ENCODE data around the gene PPP6R3.
A peak's percentile ranks its signal among the peaks of the same experiment; 100 is the strongest.
"Not testable (repeated sequence)": the region's sequence is repeated elsewhere in the genome, so short reads cannot be mapped to it uniquely, and the experiment has no call there.

The PPP6R3 gene

DNA sequence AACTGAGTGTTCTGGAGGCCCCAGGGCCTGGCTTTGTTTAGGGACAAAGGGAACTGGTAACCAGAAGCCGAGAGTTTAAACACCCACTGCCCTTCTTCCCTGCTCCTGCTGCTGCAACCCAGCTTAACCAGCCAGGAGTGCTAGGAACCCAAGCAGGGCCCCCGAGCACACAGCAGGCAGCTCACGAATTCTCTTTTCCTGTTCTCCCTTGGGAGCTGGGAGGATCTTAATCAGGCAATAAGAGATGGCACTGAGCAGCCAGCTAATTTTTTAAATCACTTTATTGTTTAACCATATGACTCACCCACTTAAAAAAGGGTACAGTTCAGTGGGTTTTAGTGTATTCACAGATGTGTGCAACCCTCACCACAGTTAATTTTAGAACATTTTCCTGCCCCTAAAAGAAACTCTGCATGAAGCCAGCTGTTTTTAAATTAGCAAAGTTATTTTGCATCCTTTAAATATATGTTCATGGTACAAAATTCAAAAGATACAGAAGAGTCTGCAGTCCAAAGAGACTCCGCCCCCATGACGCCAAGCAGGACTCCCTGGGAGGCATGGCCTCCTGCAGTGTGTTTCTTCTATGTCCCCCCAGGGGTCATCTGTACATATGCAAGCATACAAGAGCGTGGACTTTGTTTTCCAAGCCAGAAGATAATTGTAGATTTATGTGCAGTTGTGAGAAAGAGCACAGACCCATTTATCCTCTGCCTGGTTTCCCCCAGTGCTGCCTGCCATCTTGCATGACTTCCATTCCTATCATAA is 18.9 kb upstream of the PPP6R3 start:
- TF ChIP-seq, protein P1, sequence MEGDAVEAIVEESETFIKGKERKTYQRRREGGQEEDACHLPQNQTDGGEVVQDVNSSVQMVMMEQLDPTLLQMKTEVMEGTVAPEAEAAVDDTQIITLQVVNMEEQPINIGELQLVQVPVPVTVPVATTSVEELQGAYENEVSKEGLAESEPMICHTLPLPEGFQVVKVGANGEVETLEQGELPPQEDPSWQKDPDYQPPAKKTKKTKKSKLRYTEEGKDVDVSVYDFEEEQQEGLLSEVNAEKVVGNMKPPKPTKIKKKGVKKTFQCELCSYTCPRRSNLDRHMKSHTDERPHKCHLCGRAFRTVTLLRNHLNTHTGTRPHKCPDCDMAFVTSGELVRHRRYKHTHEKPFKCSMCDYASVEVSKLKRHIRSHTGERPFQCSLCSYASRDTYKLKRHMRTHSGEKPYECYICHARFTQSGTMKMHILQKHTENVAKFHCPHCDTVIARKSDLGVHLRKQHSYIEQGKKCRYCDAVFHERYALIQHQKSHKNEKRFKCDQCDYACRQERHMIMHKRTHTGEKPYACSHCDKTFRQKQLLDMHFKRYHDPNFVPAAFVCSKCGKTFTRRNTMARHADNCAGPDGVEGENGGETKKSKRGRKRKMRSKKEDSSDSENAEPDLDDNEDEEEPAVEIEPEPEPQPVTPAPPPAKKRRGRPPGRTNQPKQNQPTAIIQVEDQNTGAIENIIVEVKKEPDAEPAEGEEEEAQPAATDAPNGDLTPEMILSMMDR (conservative IDR thresholded peaks at IDR 0.05; ENCODE audit: low read depth, low read length), result no peak
- DNase-seq (ENCODE audit: low read depth), result no peak
- no peak overlapping the region for H3K4me3 ChIP-seq (ENCODE audit: low read length)

DNA sequence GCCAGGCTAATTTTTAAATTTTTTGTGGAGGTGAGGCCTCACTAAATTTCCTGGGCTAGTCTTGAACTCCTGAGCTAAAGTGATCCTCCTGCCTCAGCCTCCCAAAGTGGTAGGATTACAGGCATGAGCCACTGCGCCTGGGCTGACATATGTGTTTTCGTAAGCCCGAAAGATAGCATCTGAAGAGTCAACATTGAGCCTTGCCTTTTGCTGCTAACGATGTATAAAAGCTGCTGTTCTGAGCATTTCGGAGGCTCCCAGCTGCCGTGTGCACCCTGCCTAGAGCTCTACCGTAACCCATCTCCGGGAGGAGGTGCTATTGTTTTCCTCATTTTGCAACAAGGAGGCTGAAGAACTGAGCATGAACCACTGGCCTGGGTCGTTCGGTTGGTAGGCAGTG is 18.1 kb upstream of the PPP6R3 start:
- H3K4me3 ChIP-seq (ENCODE audit: low read length), result no peak overlapping the region
- DNase-seq (ENCODE audit: low read depth), result no peak
- TF ChIP-seq, protein P1 (conservative IDR thresholded peaks at IDR 0.05; ENCODE audit: low read depth, low read length), result no peak

DNA sequence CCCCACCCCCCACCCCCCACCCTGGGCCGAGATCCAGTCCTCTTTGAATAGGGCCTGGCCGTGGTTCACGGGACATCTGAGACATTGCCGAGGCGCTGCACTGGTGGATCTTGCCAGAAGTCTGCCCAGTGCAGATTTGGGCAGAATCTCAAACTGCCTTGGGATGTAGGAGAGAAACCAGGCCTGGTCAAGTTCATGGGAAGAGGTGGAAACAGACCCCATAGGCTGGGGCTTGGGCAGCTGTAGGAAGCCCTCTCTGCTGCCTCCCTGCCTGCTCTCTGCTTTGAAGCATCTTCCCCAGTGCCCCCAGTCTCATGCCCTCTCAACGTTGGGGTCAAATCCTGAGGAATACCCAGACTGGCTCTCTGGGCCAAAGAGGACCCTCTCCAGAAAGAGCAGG is 16.0 kb upstream of the PPP6R3 start:
- no peak for DNase-seq (ENCODE audit: low read depth)
- no peak overlapping the region for H3K4me3 ChIP-seq (ENCODE audit: low read length)
- TF ChIP-seq, protein P1 (conservative IDR thresholded peaks at IDR 0.05; ENCODE audit: low read depth, low read length), result no peak

DNA sequence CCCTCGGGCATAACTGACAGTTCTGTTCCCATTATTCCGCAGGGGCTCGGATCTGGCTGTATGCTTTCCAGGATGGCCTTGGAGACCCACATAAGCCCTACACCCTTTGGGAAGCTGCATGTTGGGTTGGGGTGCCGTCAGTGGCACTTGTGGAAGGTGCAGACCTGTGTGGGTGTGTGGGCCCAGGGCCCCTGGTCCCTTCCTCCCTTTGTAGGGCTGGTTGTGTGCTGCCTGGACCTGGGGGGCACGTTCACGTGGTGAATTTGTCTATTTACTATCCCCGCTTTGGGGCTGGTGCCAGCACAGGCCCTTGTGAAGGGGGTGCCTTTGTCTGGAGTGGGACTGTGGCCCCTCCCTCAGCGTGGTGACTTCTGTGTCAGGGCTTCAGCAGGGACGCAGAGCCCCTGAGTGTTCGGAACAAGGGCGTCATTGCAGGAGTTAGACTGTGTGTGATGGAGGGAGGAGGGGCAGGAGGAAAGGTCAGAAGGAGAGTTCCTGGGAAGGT is 15.0 kb upstream of the PPP6R3 start:
- DNase-seq (ENCODE audit: low read depth), result no peak
- TF ChIP-seq, protein P1 (conservative IDR thresholded peaks at IDR 0.05; ENCODE audit: low read depth, low read length), result no peak
- no peak overlapping the region for H3K4me3 ChIP-seq (ENCODE audit: low read length)

DNA sequence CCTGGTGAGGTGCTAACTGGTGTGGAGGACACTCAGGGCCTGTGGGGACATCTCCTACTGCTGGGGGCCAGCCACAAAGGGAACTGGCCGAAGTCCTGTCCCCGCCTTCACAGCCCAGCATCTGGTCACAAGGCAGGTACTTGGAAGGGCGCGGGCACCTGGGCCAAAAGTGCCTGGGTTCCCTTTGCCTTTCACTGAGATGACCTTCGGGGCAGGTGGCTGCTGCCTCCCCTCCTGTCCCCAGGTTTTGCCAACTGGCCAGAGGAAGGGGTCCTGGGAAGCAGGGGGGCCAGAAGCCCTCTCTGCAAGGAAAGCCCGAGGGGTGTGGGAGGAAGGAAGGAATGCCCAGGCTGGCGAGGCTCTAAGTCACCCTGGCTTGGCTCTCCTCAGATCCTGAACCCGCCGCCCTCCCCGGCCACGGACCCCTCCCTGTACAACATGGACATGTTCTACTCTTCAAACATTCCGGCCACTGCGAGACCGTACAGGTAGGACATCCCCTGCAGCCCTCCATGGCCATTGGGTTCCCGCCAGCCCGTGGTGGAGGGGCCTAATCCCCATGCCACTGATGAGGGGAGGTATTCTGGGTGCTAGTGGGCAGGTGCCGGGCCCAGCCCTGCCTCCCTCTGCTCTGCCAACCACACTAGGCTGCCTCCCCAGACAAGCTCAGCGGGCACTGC is 14.4 kb upstream of the PPP6R3 start:
- TF ChIP-seq, protein P1 (conservative IDR thresholded peaks at IDR 0.05; ENCODE audit: low read depth, low read length), result no peak
- DNase-seq (ENCODE audit: low read depth), result no peak

DNA sequence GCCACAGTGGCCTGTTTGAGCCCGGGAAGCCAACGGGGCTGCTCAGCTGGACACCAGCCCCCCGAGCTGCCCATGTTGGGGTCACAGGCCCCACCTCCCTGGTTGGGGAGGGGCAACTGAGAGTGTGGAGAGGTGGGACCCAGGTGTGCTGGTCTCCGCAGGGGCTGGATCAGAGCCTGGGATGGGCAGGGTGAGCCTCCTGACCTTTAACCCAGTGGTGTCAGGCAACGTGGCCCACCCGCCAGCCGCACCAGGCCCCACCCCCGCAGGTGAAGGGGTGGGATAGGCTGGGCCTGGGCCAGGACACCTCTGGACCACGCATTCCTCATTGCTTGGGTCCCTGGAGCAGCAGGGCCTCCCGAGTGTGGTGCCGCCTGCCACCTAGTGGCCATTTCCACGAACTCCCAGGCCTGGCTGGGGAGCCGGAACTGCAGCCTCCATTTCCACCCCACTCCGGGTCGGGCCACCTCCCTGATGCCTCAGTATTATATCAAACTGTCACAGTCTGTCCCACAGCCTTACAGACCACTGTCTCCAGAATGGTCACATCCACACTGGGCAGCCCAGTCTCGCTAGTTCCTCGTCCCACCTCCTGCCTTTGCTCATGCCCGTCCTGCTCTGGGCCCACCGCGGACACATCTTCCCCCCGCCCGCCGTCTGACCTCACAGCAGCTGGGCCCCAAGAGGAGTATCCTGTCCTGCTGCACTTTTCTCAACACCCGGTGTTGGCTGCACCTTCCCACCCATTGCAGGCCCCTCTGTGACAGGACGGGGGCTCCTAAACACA is 13.3 kb upstream of the PPP6R3 start:
- TF ChIP-seq, protein P1 (conservative IDR thresholded peaks at IDR 0.05; ENCODE audit: low read depth, low read length), result peak; percentile 90
- DNase-seq (ENCODE audit: low read depth), result no peak
- H3K4me3 ChIP-seq (ENCODE audit: low read length), result no peak overlapping the region

More for the DNA sequence above, 14.4 kb upstream of the PPP6R3 start:
- H3K4me3 ChIP-seq (ENCODE audit: low read length), result no peak overlapping the region

DNA sequence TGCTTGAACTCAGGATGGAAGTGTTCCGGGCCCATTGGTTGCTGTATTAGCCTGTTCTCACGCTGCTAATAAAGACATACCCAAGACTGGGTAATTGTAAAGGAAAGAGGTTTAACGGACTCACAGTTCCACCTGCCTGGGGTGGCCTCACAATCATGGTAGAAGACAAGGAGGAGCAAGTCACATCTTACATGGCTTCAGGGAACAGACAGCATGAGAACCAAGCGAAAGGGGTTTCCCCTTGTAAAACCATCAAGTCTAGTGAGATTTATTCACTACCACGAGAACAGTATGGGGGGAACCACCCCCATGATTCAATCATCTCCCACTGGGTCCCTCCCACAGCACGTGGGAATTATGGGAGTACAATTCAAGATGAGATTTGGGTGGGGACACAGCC is 12.6 kb upstream of the PPP6R3 start:
- not testable (repeated sequence) for DNase-seq (ENCODE audit: low read depth); H3K4me3 ChIP-seq (ENCODE audit: low read length)
